ENCODE data around the gene WDR91.

- TF ChIP-seq CTCF (conservative IDR thresholded peaks at IDR 0.05) (no peak), EZH2 (IDR thresholded peaks at IDR 0.05; ENCODE audit: low read depth) (no peak)
Observed at GRCh38 chr7:135177028-135177696, 34.2 kb downstream of the WDR91 start.
